ENCODE results near the gene C11orf86. TPM values are rescaled to one million over a fixed set of nuclear protein-coding genes. Genes with fewer than 3 reads are reported as not detected.
"Not testable (repeated sequence)": the region's sequence is repeated elsewhere in the genome, so short reads cannot be mapped to it uniquely, and the experiment has no call there.

Gene C11orf86
- total RNA-seq, 1 experiment from 2014 or later, result 0.25 TPM

- intact Hi-C loops (cut with micrococcal nuclease), result loop anchor here (1.0 kb wide), 1 partner anchor 9 kb away; no protein-coding TSS in a partner anchor
- H3K27me3 ChIP-seq (ENCODE audit: insufficient read depth, low read length), result no peaks in the 10 kb centered on the region
- H2AFZ ChIP-seq (ENCODE audit: low read depth, low read length, poor library complexity, severe bottlenecking), result no peak overlapping the region
- TF ChIP-seq MAX (IDR thresholded peaks at IDR 0.05) (no peak), EGR1 (IDR thresholded peaks at IDR 0.05; ENCODE audit: low read depth) (no peak), JUND (IDR thresholded peaks at IDR 0.05) (no peak), FOSL1 (IDR thresholded peaks at IDR 0.05; ENCODE audit: low read depth) (no peak), SIN3A (IDR thresholded peaks at IDR 0.05; ENCODE audit: low read depth) (no peak), CTCF (IDR thresholded peaks at IDR 0.05 in 2 of 3, conservative IDR thresholded peaks at IDR 0.05 in 1 of 3; ENCODE audit: borderline replicate concordance in 1 of 3, insufficient read depth in 1 of 3, low read depth in 2 of 3, low read length in 2 of 3) (no peak), YY1 (IDR thresholded peaks at IDR 0.05; ENCODE audit: extremely low read depth, insufficient replicate concordance, low read depth, low read length) (no peak), CBX3 (IDR thresholded peaks at IDR 0.05; ENCODE audit: low read depth) (no peak), EZH2phosphoT487 (IDR thresholded peaks at IDR 0.05; ENCODE audit: borderline replicate concordance) (no peak), POLR2AphosphoS5 (IDR thresholded peaks at IDR 0.05; ENCODE audit: low read depth, low read length) (no peak), SP1 (IDR thresholded peaks at IDR 0.05; ENCODE audit: low read depth) (no peak), EZH2 (IDR thresholded peaks at IDR 0.05) (no peak), RAD21 (IDR thresholded peaks at IDR 0.05; ENCODE audit: low read depth) (no peak), TCF7L2 (IDR thresholded peaks at IDR 0.05; ENCODE audit: borderline replicate concordance, extremely low read depth, insufficient read depth, insufficient read length) (no peak)
- TF ChIP-seq, protein P1, sequence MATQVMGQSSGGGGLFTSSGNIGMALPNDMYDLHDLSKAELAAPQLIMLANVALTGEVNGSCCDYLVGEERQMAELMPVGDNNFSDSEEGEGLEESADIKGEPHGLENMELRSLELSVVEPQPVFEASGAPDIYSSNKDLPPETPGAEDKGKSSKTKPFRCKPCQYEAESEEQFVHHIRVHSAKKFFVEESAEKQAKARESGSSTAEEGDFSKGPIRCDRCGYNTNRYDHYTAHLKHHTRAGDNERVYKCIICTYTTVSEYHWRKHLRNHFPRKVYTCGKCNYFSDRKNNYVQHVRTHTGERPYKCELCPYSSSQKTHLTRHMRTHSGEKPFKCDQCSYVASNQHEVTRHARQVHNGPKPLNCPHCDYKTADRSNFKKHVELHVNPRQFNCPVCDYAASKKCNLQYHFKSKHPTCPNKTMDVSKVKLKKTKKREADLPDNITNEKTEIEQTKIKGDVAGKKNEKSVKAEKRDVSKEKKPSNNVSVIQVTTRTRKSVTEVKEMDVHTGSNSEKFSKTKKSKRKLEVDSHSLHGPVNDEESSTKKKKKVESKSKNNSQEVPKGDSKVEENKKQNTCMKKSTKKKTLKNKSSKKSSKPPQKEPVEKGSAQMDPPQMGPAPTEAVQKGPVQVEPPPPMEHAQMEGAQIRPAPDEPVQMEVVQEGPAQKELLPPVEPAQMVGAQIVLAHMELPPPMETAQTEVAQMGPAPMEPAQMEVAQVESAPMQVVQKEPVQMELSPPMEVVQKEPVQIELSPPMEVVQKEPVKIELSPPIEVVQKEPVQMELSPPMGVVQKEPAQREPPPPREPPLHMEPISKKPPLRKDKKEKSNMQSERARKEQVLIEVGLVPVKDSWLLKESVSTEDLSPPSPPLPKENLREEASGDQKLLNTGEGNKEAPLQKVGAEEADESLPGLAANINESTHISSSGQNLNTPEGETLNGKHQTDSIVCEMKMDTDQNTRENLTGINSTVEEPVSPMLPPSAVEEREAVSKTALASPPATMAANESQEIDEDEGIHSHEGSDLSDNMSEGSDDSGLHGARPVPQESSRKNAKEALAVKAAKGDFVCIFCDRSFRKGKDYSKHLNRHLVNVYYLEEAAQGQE (IDR thresholded peaks at IDR 0.05; ENCODE audit: low read depth), result no peak
- TF ChIP-seq, protein P2, sequence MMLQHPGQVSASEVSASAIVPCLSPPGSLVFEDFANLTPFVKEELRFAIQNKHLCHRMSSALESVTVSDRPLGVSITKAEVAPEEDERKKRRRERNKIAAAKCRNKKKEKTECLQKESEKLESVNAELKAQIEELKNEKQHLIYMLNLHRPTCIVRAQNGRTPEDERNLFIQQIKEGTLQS (IDR thresholded peaks at IDR 0.05), result no peak
- H4K20me1 ChIP-seq (ENCODE audit: insufficient read depth), result no peaks in the 10 kb centered on the region
- H3K4me1 ChIP-seq (ENCODE audit: control insufficient read depth in 1 of 2, insufficient read depth in 2 of 2, low read length in 2 of 2), result peaks cover 5 to 13% of the 10 kb centered on the region in 2 experiments; a peak in 3 of 4 replicates
- H3K79me2 ChIP-seq (ENCODE audit: insufficient read depth, low read length), result no peaks in the 10 kb centered on the region
- H3K4me2 ChIP-seq (ENCODE audit: low read length), result no peak overlapping the region
- H3K9ac ChIP-seq (ENCODE audit: low read length), result no peak overlapping the region
- H3K36me3 ChIP-seq (ENCODE audit: control insufficient read depth in 1 of 2, insufficient read depth in 2 of 2, low read length in 2 of 2), result no peaks in the 10 kb centered on the region
- H3K4me3 ChIP-seq (replicated peaks in 1 of 2; ENCODE audit: low read depth in 1 of 2, low read length in 2 of 2), result no peak overlapping the region
- H3K9me2 ChIP-seq (ENCODE audit: insufficient read depth), result no peaks in the 10 kb centered on the region
- POLR2A ChIA-PET, result interaction anchor here (1.2 kb wide), 1 partner anchor 9 kb away, joined by 3 read pairs; no protein-coding TSS in a partner anchor
- no peaks in the 10 kb centered on the region for H3K9me3 ChIP-seq (ENCODE audit: control insufficient read depth in 1 of 2, insufficient read depth in 1 of 2, low read depth in 1 of 2, low read length in 2 of 2)
- H3K27ac ChIP-seq (ENCODE audit: low read depth, low read length), result no peak overlapping the region
- CTCF ChIA-PET, result no interaction called here
- DNase-seq (ENCODE audit: low read depth, low spot score) (no peak), ATAC-seq (no peak)
- BruUV-seq (replicated peaks), result no TSS peak
- RAD21 ChIA-PET (ENCODE audit: low non-redundant PET in 1 of 2, low total read pairs in 2 of 2, uncharacterized antibody in 2 of 2, unreplicated experiment in 2 of 2), result no interaction called here
Measured at GRCh38 chr11:67002921-67003411, 27.9 kb downstream of the C11orf86 start.

DNA sequence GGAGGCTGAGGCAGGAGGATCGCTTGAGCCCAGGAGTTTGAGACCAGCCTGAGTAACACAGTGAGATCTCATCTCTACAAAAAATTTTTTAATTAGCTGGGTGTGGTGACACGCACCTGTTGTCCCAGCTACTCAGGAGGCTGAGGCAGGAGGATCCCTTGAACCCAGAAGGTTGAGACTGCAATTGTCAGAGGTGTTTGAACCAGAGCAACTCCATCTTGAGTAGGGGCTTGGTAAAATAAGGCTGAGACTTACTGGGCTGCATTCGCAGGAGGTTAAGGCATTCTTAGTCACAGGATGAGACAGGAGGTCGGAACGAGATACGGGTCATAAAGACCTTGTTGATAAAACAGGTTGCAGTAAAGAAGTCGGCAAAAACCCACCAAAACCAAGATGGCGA lies 30.1 kb downstream of the C11orf86 start:
- DNase-seq (ENCODE audit: low read depth, low spot score); H3K9me3 ChIP-seq (ENCODE audit: control insufficient read depth in 1 of 2, insufficient read depth in 1 of 2, low read depth in 1 of 2, low read length in 2 of 2); BruUV-seq (replicated peaks): not testable (repeated sequence)

More for the DNA sequence above, 30.1 kb downstream of the C11orf86 start:
- ATAC-seq; H4K20me1 ChIP-seq (ENCODE audit: insufficient read depth); H3K36me3 ChIP-seq (ENCODE audit: control insufficient read depth in 1 of 2, insufficient read depth in 2 of 2, low read length in 2 of 2); H3K4me3 ChIP-seq (replicated peaks in 1 of 2; ENCODE audit: low read depth in 1 of 2, low read length in 2 of 2); RAD21 ChIA-PET (ENCODE audit: low non-redundant PET in 1 of 2, low total read pairs in 2 of 2, uncharacterized antibody in 2 of 2, unreplicated experiment in 2 of 2); H3K9ac ChIP-seq (ENCODE audit: low read length); intact Hi-C loops (cut with micrococcal nuclease); H2AFZ ChIP-seq (ENCODE audit: low read depth, low read length, poor library complexity, severe bottlenecking); H3K4me2 ChIP-seq (ENCODE audit: low read length); H3K9me2 ChIP-seq (ENCODE audit: insufficient read depth); H3K27ac ChIP-seq (ENCODE audit: low read depth, low read length); POLR2A ChIA-PET; H3K79me2 ChIP-seq (ENCODE audit: insufficient read depth, low read length); CTCF ChIA-PET; H3K27me3 ChIP-seq (ENCODE audit: insufficient read depth, low read length): not testable (repeated sequence)
- H3K4me1 ChIP-seq (ENCODE audit: control insufficient read depth in 1 of 2, insufficient read depth in 2 of 2, low read length in 2 of 2), result peaks cover 5 to 13% of the 10 kb centered on the region in 2 experiments; a peak in 3 of 4 replicates
